H54 (cell line): ENCODE results near the gene POT1.

Experiments
- DNase-seq: peaks from one replicate; pipeline ENCODE4 v3.0.0; 2011; ENCODE audit warnings: low spot score, mixed read lengths; ENCODE audit not compliant: insufficient read length
- FAIRE-seq: peaks from 3 replicates; lab custom pipeline; 2011; peaks lifted over from hg19 to GRCh38; lab: Jason Lieb, UNC
- POLR2A ChIP-seq: IDR thresholded peaks from 2 replicates; pipeline ENCODE4 v1.6.1; 2011; ENCODE audit warnings: low read depth, mild to moderate bottlenecking, low read length

The POT1 gene

GRCh38 chr7:124781418-124781817 lies 148.2 kb downstream of the POT1 start:
- no peak for DNase-seq
- TF ChIP-seq POLR2A = no peak

GRCh38 chr7:124780608-124781007 lies 149.0 kb downstream of the POT1 start:
- DNase-seq = no peak
- TF ChIP-seq POLR2A = no peak
- FAIRE-seq = no peak

More at GRCh38 chr7:124781418-124781817, 148.2 kb downstream of the POT1 start:
- FAIRE-seq = no peak

- TF ChIP-seq POLR2A = no peak
- no peak for FAIRE-seq
- DNase-seq = no peak
Observed at GRCh38 chr7:124780056-124780455, 149.6 kb downstream of the POT1 start.

- no peak for FAIRE-seq
- no peak for TF ChIP-seq POLR2A
- no peak for DNase-seq
Observed at GRCh38 chr7:124779620-124780019, 150.0 kb downstream of the POT1 start.

- no peak for FAIRE-seq
- no peak for TF ChIP-seq POLR2A
- DNase-seq = no peak
Observed at GRCh38 chr7:124779194-124779593, 150.4 kb downstream of the POT1 start.

- no peak for TF ChIP-seq POLR2A
- DNase-seq (no peak), FAIRE-seq (no peak)
Observed at GRCh38 chr7:124777268-124777667, 152.4 kb downstream of the POT1 start.

- no peak for FAIRE-seq
Observed at GRCh38 chr7:124776153-124776552, 153.5 kb downstream of the POT1 start.

GRCh38 chr7:124775422-124775821 lies 154.2 kb downstream of the POT1 start:
- FAIRE-seq = no peak
- DNase-seq = no peak
- TF ChIP-seq POLR2A = no peak

More at GRCh38 chr7:124776153-124776552, 153.5 kb downstream of the POT1 start:
- TF ChIP-seq POLR2A = no peak
- no peak for DNase-seq

GRCh38 chr7:124773938-124774337 lies 155.7 kb downstream of the POT1 start:
- FAIRE-seq (no peak), DNase-seq (no peak)
- no peak for TF ChIP-seq POLR2A

GRCh38 chr7:124773339-124773738 lies 156.3 kb downstream of the POT1 start:
- DNase-seq = no peak
- no peak for FAIRE-seq
- TF ChIP-seq POLR2A = no peak
